Colon (tissue), 2 donors: ENCODE measurements around the gene OAS2.

Source experiments
- FAIRE-seq: peaks from 2 replicates; lab custom pipeline; 2012; peaks lifted over from hg19 to GRCh38; lab: Jason Lieb, UNC
- donor health status: control.
- donor health status: control.

OAS2 gene

GRCh38 chr12:112978163-112979040, at the start of gene OAS2:
Gene OAS2, plus strand, starts transcription at chr12:112978519. Its CDS starts 90 bp downstream, at chr12:112978609.
- FAIRE-seq: no peak

GRCh38 chr12:112928978-112929377, 49.3 kb upstream of the OAS2 start:
- no peak for FAIRE-seq

- no peak for FAIRE-seq
Observed at GRCh38 chr12:112929715-112930114, 48.6 kb upstream of the OAS2 start.

- no peak for FAIRE-seq
Observed at GRCh38 chr12:112930350-112930749, 48.0 kb upstream of the OAS2 start.

GRCh38 chr12:112932485-112933128, 45.7 kb upstream of the OAS2 start:
- FAIRE-seq: no peak

GRCh38 chr12:112933129-112933505, 45.2 kb upstream of the OAS2 start:
- FAIRE-seq: no peak

GRCh38 chr12:112936264-112936663, 42.1 kb upstream of the OAS2 start:
- FAIRE-seq: no peak

- no peak for FAIRE-seq
Observed at GRCh38 chr12:112936927-112937326, 41.4 kb upstream of the OAS2 start.

GRCh38 chr12:112937741-112938719, 40.3 kb upstream of the OAS2 start, which contains the start of gene OAS3:
Gene OAS3, plus strand, starts transcription at chr12:112938474. Its CDS starts 57 bp downstream, at chr12:112938531.
- no peak for FAIRE-seq

GRCh38 chr12:112938751-112939150, 39.6 kb upstream of the OAS2 start:
- no peak for FAIRE-seq

- FAIRE-seq: no peak
Observed at GRCh38 chr12:112939761-112940381, 38.4 kb upstream of the OAS2 start.

- no peak for FAIRE-seq
Observed at GRCh38 chr12:112941528-112942335, 36.6 kb upstream of the OAS2 start.

GRCh38 chr12:112942572-112942971, 35.7 kb upstream of the OAS2 start:
- no peak for FAIRE-seq

GRCh38 chr12:112944024-112944690, 34.2 kb upstream of the OAS2 start:
- no peak for FAIRE-seq

- FAIRE-seq: no peak
Observed at GRCh38 chr12:112945515-112945914, 32.8 kb upstream of the OAS2 start.

GRCh38 chr12:112946236-112947000, 31.9 kb upstream of the OAS2 start:
- no peak for FAIRE-seq

GRCh38 chr12:112947314-112947713, 31.0 kb upstream of the OAS2 start:
- FAIRE-seq: no peak

GRCh38 chr12:112947761-112948160, 30.6 kb upstream of the OAS2 start:
- no peak for FAIRE-seq

GRCh38 chr12:112948806-112949205, 29.5 kb upstream of the OAS2 start:
- no peak for FAIRE-seq

- FAIRE-seq: no peak
Observed at GRCh38 chr12:112950701-112951100, 27.6 kb upstream of the OAS2 start.
